ENCODE data around the gene DYRK1A.

Gene DYRK1A

DNA sequence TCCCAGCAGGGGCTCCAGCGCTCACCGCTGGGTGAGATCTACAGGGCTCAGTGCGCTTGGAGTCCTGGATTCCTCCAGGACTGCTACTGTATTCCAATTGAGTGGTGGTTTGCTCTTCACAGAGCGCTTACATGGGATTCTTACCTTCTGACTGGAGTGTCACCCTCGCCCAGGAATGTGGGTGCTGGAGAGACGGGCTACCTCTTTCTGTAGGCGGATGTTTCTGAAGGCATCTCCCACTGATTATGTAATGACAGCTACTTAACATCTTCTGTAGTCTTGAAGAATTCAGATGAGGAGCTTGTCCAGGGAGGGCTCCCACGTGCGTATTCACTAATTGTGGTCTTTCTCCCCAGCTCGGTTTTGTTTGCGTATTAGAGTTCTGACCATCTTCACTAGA is 154.2 kb downstream of the DYRK1A start:
- no peak for ATAC-seq
- TF ChIP-seq ZC3H10 (CRISPR knock-in tag; IDR thresholded peaks at IDR 0.05) (no peak), SNAI2 (CRISPR knock-in tag; IDR thresholded peaks at IDR 0.05) (no peak), OSR1 (CRISPR knock-in tag; IDR thresholded peaks at IDR 0.05) (no peak), GLIS3 (CRISPR knock-in tag; IDR thresholded peaks at IDR 0.05) (no peak), ZFP30 (CRISPR knock-in tag; IDR thresholded peaks at IDR 0.05) (no peak), TOX (CRISPR knock-in tag; IDR thresholded peaks at IDR 0.05; ENCODE audit: borderline replicate concordance) (no peak), RARB (CRISPR knock-in tag; IDR thresholded peaks at IDR 0.05) (no peak), ZFP3 (CRISPR knock-in tag; IDR thresholded peaks at IDR 0.05) (no peak), CSDC2 (CRISPR knock-in tag; IDR thresholded peaks at IDR 0.05) (no peak), ZNF565 (CRISPR knock-in tag; conservative IDR thresholded peaks at IDR 0.05; ENCODE audit: low read depth) (no peak), ARNTL (CRISPR knock-in tag; IDR thresholded peaks at IDR 0.05; ENCODE audit: borderline replicate concordance, low read depth) (no peak), ZNF70 (CRISPR knock-in tag; IDR thresholded peaks at IDR 0.05) (no peak), PPARA (CRISPR knock-in tag; IDR thresholded peaks at IDR 0.05; ENCODE audit: borderline replicate concordance) (no peak), ZNF8 (CRISPR knock-in tag; IDR thresholded peaks at IDR 0.05) (no peak)
- TF ChIP-seq, protein P1, sequence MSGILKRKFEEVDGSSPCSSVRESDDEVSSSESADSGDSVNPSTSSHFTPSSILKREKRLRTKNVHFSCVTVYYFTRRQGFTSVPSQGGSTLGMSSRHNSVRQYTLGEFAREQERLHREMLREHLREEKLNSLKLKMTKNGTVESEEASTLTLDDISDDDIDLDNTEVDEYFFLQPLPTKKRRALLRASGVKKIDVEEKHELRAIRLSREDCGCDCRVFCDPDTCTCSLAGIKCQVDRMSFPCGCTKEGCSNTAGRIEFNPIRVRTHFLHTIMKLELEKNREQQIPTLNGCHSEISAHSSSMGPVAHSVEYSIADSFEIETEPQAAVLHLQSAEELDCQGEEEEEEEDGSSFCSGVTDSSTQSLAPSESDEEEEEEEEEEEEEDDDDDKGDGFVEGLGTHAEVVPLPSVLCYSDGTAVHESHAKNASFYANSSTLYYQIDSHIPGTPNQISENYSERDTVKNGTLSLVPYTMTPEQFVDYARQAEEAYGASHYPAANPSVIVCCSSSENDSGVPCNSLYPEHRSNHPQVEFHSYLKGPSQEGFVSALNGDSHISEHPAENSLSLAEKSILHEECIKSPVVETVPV (CRISPR knock-in tag; IDR thresholded peaks at IDR 0.05), result no peak
- TF ChIP-seq, protein P2, sequence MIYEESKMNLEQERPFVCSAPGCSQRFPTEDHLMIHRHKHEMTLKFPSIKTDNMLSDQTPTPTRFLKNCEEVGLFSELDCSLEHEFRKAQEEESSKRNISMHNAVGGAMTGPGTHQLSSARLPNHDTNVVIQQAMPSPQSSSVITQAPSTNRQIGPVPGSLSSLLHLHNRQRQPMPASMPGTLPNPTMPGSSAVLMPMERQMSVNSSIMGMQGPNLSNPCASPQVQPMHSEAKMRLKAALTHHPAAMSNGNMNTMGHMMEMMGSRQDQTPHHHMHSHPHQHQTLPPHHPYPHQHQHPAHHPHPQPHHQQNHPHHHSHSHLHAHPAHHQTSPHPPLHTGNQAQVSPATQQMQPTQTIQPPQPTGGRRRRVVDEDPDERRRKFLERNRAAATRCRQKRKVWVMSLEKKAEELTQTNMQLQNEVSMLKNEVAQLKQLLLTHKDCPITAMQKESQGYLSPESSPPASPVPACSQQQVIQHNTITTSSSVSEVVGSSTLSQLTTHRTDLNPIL (CRISPR knock-in tag; IDR thresholded peaks at IDR 0.05; ENCODE audit: low read depth), result no peak
- TF ChIP-seq, protein P3, sequence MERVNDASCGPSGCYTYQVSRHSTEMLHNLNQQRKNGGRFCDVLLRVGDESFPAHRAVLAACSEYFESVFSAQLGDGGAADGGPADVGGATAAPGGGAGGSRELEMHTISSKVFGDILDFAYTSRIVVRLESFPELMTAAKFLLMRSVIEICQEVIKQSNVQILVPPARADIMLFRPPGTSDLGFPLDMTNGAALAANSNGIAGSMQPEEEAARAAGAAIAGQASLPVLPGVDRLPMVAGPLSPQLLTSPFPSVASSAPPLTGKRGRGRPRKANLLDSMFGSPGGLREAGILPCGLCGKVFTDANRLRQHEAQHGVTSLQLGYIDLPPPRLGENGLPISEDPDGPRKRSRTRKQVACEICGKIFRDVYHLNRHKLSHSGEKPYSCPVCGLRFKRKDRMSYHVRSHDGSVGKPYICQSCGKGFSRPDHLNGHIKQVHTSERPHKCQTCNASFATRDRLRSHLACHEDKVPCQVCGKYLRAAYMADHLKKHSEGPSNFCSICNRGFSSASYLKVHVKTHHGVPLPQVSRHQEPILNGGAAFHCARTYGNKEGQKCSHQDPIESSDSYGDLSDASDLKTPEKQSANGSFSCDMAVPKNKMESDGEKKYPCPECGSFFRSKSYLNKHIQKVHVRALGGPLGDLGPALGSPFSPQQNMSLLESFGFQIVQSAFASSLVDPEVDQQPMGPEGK (CRISPR knock-in tag; IDR thresholded peaks at IDR 0.05; ENCODE audit: borderline replicate concordance), result no peak
- TF ChIP-seq, protein P4, sequence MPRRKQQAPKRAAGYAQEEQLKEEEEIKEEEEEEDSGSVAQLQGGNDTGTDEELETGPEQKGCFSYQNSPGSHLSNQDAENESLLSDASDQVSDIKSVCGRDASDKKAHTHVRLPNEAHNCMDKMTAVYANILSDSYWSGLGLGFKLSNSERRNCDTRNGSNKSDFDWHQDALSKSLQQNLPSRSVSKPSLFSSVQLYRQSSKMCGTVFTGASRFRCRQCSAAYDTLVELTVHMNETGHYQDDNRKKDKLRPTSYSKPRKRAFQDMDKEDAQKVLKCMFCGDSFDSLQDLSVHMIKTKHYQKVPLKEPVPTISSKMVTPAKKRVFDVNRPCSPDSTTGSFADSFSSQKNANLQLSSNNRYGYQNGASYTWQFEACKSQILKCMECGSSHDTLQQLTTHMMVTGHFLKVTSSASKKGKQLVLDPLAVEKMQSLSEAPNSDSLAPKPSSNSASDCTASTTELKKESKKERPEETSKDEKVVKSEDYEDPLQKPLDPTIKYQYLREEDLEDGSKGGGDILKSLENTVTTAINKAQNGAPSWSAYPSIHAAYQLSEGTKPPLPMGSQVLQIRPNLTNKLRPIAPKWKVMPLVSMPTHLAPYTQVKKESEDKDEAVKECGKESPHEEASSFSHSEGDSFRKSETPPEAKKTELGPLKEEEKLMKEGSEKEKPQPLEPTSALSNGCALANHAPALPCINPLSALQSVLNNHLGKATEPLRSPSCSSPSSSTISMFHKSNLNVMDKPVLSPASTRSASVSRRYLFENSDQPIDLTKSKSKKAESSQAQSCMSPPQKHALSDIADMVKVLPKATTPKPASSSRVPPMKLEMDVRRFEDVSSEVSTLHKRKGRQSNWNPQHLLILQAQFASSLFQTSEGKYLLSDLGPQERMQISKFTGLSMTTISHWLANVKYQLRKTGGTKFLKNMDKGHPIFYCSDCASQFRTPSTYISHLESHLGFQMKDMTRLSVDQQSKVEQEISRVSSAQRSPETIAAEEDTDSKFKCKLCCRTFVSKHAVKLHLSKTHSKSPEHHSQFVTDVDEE (CRISPR knock-in tag; IDR thresholded peaks at IDR 0.05), result no peak

DNA sequence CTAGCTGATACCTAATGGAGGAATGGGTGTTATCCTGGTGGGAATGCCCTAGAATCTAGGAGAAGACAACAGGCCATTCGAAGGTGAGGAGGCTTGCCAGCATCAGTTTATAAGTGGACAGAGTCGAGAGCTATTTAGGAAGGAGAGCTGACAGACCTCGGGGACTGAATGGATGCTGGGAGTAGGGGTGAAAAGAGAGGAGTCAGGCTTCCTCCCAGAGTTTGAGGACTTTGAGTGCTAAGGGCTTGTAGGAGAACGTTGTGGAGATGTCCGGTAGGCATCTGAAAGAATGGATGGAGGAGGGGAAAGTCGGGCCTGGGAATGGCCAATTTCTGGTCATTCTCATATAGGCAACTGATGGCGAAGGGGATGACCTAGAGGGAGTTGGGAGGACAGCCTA is 155.1 kb downstream of the DYRK1A start:
- no peak for ATAC-seq
- TF ChIP-seq TOX (CRISPR knock-in tag; IDR thresholded peaks at IDR 0.05; ENCODE audit: borderline replicate concordance) (no peak), ZNF70 (CRISPR knock-in tag; IDR thresholded peaks at IDR 0.05) (no peak), ZFP30 (CRISPR knock-in tag; IDR thresholded peaks at IDR 0.05) (no peak), PPARA (CRISPR knock-in tag; IDR thresholded peaks at IDR 0.05; ENCODE audit: borderline replicate concordance) (no peak), SNAI2 (CRISPR knock-in tag; IDR thresholded peaks at IDR 0.05) (no peak), ZFP3 (CRISPR knock-in tag; IDR thresholded peaks at IDR 0.05) (no peak), BACH2 (CRISPR knock-in tag; IDR thresholded peaks at IDR 0.05; ENCODE audit: borderline replicate concordance) (no peak)
- TF ChIP-seq, protein P1 (CRISPR knock-in tag; IDR thresholded peaks at IDR 0.05), result no peak
- TF ChIP-seq, protein P5, sequence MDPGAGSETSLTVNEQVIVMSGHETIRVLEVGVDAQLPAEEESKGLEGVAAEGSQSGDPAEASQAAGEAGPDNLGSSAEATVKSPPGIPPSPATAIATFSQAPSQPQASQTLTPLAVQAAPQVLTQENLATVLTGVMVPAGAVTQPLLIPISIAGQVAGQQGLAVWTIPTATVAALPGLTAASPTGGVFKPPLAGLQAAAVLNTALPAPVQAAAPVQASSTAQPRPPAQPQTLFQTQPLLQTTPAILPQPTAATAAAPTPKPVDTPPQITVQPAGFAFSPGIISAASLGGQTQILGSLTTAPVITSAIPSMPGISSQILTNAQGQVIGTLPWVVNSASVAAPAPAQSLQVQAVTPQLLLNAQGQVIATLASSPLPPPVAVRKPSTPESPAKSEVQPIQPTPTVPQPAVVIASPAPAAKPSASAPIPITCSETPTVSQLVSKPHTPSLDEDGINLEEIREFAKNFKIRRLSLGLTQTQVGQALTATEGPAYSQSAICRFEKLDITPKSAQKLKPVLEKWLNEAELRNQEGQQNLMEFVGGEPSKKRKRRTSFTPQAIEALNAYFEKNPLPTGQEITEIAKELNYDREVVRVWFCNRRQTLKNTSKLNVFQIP (CRISPR knock-in tag; IDR thresholded peaks at IDR 0.05; ENCODE audit: borderline replicate concordance, low read depth), result no peak
